Neural cell (in vitro differentiated cells): ENCODE data around the gene MAPK8IP3. TPM values are rescaled to one million over a fixed set of nuclear protein-coding genes. Genes with fewer than 3 reads are reported as not detected.

ENCODE experiments used
- H2AFZ ChIP-seq: fragments of 200-600, 300-800 bp; sonication (generic), shearing (Covaris generic); 2 replicates; pipeline ENCODE4 v1.6.0; 2014; ENCODE audit warnings: low read depth, mild to moderate bottlenecking, antibody characterized with exemption, low read length, moderate library complexity
- H3F3A ChIP-seq: fragments of 200-600 bp; shearing (Covaris generic); 2 replicates; pipeline ENCODE4 v1.6.1; 2016; ENCODE audit warnings: mild to moderate bottlenecking, moderate library complexity, mixed read lengths, antibody characterized with exemption, low read length; ENCODE audit not compliant: insufficient read depth, poor library complexity, severe bottlenecking
- H3K27ac ChIP-seq: fragments of 200-600, 300-800 bp; sonication (generic), shearing (Covaris generic); 2 replicates; pipeline ENCODE4 v1.5.1; 2014; ENCODE audit warnings: mild to moderate bottlenecking, low read length, moderate library complexity
- H3K27me3 ChIP-seq: fragments of 300-800, 200-600 bp; sonication (generic), shearing (Covaris generic); 2 replicates; pipeline ENCODE4 v1.6.0; 2014; ENCODE audit warnings: mild to moderate bottlenecking, low read depth, low read length, moderate library complexity; ENCODE audit not compliant: insufficient read depth
- H3K36me3 ChIP-seq: fragments of 300-800, 200-600 bp; sonication (generic), shearing (Covaris generic); 2 replicates; pipeline ENCODE4 v1.5.1; 2014; ENCODE audit warnings: mild to moderate bottlenecking, antibody characterized with exemption, low read length, moderate library complexity; ENCODE audit not compliant: insufficient read depth
- H3K4me2 ChIP-seq: fragments of 300-800, 200-600 bp; sonication (generic), shearing (Covaris generic); 2 replicates; pipeline ENCODE4 v1.6.0; 2014; ENCODE audit warnings: mild to moderate bottlenecking, low read length
- H3K4me3 ChIP-seq: fragments of 300-800, 200-600 bp; sonication (generic), shearing (Covaris generic); 2 replicates; pipeline ENCODE4 v1.5.1; 2014; ENCODE audit warnings: mild to moderate bottlenecking, low read length, moderate library complexity
- H3K79me2 ChIP-seq: fragments of 200-600 bp; shearing (Covaris generic); replicated peaks from 2 replicates; pipeline ENCODE4 v1.6.0; 2014; ENCODE audit warnings: mild to moderate bottlenecking, low read length, moderate library complexity; ENCODE audit not compliant: insufficient read depth
- H3K9ac ChIP-seq: fragments of 300-800, 200-600 bp; sonication (generic), shearing (Covaris generic); 2 replicates; pipeline ENCODE4 v1.6.1; 2016; ENCODE audit warnings: mild to moderate bottlenecking, low read length, mixed read lengths
- H3K9me2 ChIP-seq: fragments of 200-600 bp; shearing (Covaris generic); 2 replicates; pipeline ENCODE4 v1.6.1; 2016; ENCODE audit warnings: mild to moderate bottlenecking, low read length, mixed read lengths; ENCODE audit not compliant: insufficient read depth
- H3K9me3 ChIP-seq: fragments of 200-600, 300-800 bp; sonication (generic), shearing (Covaris generic); 2 replicates; pipeline ENCODE4 v1.6.1; 2016; ENCODE audit warnings: mild to moderate bottlenecking, mixed run types, low read length, moderate library complexity, mixed read lengths
- H4K20me1 ChIP-seq: fragments of 200-600 bp; shearing (Covaris generic); 2 replicates; pipeline ENCODE4 v1.6.1; 2016; ENCODE audit warnings: mild to moderate bottlenecking, mixed run types; ENCODE audit not compliant: insufficient read depth
- EP300 ChIP-seq: fragments of 450-650 bp; conservative IDR thresholded peaks from 2 replicates; pipeline ENCODE4 v1.6.1; 2014; ENCODE audit warnings: antibody characterized with exemption, mild to moderate bottlenecking, moderate library complexity; ENCODE audit not compliant: poor library complexity, severe bottlenecking
- EZH2 ChIP-seq: fragments of 200-600, 300-800 bp; shearing (Covaris generic), sonication (generic); IDR thresholded peaks from 2 replicates; pipeline ENCODE4 v1.6.1; 2014; ENCODE audit warnings: antibody characterized with exemption, low read length, borderline replicate concordance, mild to moderate bottlenecking; ENCODE audit not compliant: insufficient read depth, poor library complexity, severe bottlenecking
- MXI1 ChIP-seq: fragments of 450-650 bp; conservative IDR thresholded peaks from 2 replicates; pipeline ENCODE4 v1.6.1; 2014; ENCODE audit warnings: antibody characterized with exemption, mild to moderate bottlenecking; ENCODE audit not compliant: poor library complexity, severe bottlenecking
- POLR2AphosphoS5 ChIP-seq: IDR thresholded peaks from 2 replicates; pipeline ENCODE4 v1.6.1; 2012
- RAD21 ChIP-seq: fragments of 450-650 bp; conservative IDR thresholded peaks from 2 replicates; pipeline ENCODE4 v1.6.1; 2014; ENCODE audit warnings: antibody characterized with exemption, mild to moderate bottlenecking, moderate library complexity
- SMC3 ChIP-seq: fragments of 450-650 bp; conservative IDR thresholded peaks from 2 replicates; pipeline ENCODE4 v1.6.1; 2014; ENCODE audit warnings: antibody characterized with exemption, mild to moderate bottlenecking, moderate library complexity; ENCODE audit not compliant: poor library complexity
- TAF1 ChIP-seq: IDR thresholded peaks from 2 replicates; pipeline ENCODE4 v1.6.1; 2012; ENCODE audit warnings: low read depth
- polyA plus RNA-seq: library from polyadenylated mRNA; depleted of rRNA; stranded (reverse); fragments of >200 nt; gene quantifications from 2 replicates; pipeline ENCODE4 v1.2.3, GENCODE V29; 2014
- TF ChIP-seq, protein P1 (sequence below): fragments of 450-650 bp; IDR thresholded peaks from 2 replicates; pipeline ENCODE4 v1.5.1; 2014; ENCODE audit warnings: antibody characterized with exemption, mild to moderate bottlenecking, moderate library complexity; ENCODE audit not compliant: poor library complexity, severe bottlenecking
- TF ChIP-seq, protein P2 (sequence below): IDR thresholded peaks from 2 replicates; pipeline ENCODE4 v1.6.1; 2012; ENCODE audit warnings: borderline replicate concordance

MAPK8IP3 gene
- polyA plus RNA-seq, 1 donor from 2014 or later, result 51.0 TPM

DNA sequence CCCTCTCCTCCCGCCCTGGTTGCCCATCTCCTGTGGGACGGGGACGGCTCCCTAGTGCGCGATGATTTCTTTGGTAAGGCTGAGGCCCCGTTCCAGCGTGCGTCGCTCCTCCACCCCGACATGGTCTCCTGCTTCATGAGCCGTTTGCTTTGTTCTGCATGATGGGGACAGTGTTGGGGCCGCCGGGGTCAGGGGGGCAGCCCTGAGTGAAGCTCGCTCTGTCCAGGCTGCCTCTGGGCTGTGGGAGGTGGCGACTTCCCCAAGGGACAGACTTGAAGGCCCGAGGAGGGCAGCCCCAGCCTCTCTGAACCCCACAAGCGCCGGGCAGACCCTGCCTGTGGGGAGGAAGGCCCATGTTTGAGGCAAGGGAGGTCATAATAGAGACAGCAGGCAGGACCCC, 52.9 kb downstream of the MAPK8IP3 start:
- Histone ChIP-seq H3K9me3 (no peaks in the 10 kb centered on the region), H3F3A (no peaks in the 10 kb centered on the region), H3K27ac (no peak overlapping the region), H2AFZ (no peak overlapping the region), H3K27me3 (no peaks in the 10 kb centered on the region), H3K9ac (no peak overlapping the region), H4K20me1 (no peaks in the 10 kb centered on the region), H3K4me3 (no peak overlapping the region), H3K36me3 (no peaks in the 10 kb centered on the region), H3K9me2 (no peaks in the 10 kb centered on the region), H3K4me2 (no peak overlapping the region), H3K79me2 (no peaks in the 10 kb centered on the region)
- TF ChIP-seq TAF1, result no peak
- no peak for TF ChIP-seq POLR2AphosphoS5
- TF ChIP-seq, protein P1, sequence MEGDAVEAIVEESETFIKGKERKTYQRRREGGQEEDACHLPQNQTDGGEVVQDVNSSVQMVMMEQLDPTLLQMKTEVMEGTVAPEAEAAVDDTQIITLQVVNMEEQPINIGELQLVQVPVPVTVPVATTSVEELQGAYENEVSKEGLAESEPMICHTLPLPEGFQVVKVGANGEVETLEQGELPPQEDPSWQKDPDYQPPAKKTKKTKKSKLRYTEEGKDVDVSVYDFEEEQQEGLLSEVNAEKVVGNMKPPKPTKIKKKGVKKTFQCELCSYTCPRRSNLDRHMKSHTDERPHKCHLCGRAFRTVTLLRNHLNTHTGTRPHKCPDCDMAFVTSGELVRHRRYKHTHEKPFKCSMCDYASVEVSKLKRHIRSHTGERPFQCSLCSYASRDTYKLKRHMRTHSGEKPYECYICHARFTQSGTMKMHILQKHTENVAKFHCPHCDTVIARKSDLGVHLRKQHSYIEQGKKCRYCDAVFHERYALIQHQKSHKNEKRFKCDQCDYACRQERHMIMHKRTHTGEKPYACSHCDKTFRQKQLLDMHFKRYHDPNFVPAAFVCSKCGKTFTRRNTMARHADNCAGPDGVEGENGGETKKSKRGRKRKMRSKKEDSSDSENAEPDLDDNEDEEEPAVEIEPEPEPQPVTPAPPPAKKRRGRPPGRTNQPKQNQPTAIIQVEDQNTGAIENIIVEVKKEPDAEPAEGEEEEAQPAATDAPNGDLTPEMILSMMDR, result no peak
- TF ChIP-seq SMC3, result no peak
- no peak for TF ChIP-seq RAD21
- TF ChIP-seq MXI1, result no peak
- no peak for TF ChIP-seq EP300
- TF ChIP-seq, protein P2, sequence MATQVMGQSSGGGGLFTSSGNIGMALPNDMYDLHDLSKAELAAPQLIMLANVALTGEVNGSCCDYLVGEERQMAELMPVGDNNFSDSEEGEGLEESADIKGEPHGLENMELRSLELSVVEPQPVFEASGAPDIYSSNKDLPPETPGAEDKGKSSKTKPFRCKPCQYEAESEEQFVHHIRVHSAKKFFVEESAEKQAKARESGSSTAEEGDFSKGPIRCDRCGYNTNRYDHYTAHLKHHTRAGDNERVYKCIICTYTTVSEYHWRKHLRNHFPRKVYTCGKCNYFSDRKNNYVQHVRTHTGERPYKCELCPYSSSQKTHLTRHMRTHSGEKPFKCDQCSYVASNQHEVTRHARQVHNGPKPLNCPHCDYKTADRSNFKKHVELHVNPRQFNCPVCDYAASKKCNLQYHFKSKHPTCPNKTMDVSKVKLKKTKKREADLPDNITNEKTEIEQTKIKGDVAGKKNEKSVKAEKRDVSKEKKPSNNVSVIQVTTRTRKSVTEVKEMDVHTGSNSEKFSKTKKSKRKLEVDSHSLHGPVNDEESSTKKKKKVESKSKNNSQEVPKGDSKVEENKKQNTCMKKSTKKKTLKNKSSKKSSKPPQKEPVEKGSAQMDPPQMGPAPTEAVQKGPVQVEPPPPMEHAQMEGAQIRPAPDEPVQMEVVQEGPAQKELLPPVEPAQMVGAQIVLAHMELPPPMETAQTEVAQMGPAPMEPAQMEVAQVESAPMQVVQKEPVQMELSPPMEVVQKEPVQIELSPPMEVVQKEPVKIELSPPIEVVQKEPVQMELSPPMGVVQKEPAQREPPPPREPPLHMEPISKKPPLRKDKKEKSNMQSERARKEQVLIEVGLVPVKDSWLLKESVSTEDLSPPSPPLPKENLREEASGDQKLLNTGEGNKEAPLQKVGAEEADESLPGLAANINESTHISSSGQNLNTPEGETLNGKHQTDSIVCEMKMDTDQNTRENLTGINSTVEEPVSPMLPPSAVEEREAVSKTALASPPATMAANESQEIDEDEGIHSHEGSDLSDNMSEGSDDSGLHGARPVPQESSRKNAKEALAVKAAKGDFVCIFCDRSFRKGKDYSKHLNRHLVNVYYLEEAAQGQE, result no peak
- no peak for TF ChIP-seq EZH2

DNA sequence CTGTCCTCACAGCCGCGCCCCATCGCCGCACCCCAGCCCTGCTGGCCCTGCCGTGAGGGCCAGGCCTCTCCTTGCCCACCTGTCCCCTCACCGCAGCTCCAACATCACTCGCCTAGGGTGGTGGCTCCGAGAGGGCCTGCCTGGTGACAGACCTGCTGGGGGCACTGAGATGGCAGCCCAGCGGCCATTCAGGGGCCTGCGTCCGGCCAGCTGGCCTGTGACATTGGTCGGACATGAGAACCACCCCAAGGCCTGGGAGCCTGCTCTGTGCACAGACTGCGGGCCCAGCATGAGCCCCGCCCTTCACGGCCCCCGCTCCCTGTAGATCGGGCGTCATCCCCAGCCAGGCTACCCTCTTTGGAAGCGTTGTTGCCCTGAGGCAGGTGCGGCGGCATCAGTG, 53.5 kb downstream of the MAPK8IP3 start:
- H2AFZ ChIP-seq, result no peak overlapping the region
- no peak for TF ChIP-seq TAF1
- TF ChIP-seq SMC3, result no peak
- TF ChIP-seq, protein P2, result no peak
- H3K27me3 ChIP-seq, result no peaks in the 10 kb centered on the region
- H3K9me2 ChIP-seq, result no peaks in the 10 kb centered on the region
- H3K4me2 ChIP-seq, result no peak overlapping the region
- no peaks in the 10 kb centered on the region for H3K36me3 ChIP-seq
- H3K9me3 ChIP-seq, result no peaks in the 10 kb centered on the region
- H3K79me2 ChIP-seq, result no peaks in the 10 kb centered on the region
- H3K4me3 ChIP-seq, result no peak overlapping the region
- H3K9ac ChIP-seq, result no peak overlapping the region
- H3K27ac ChIP-seq, result no peak overlapping the region
- H3F3A ChIP-seq, result no peaks in the 10 kb centered on the region
- H4K20me1 ChIP-seq, result no peaks in the 10 kb centered on the region
